GM18505 (cell line): ENCODE data around the gene KCNJ9.

ENCODE experiments used
- ATAC-seq: cut with Tn5 transposase; IDR thresholded peaks from one replicate; pipeline ENCODE4 v1.9.1; 2021; ENCODE audit not compliant: unreplicated experiment
- POLR2A ChIP-seq: IDR thresholded peaks from 4 replicates; pipeline ENCODE4 v1.6.1; 2011; ENCODE audit warnings: borderline replicate concordance; ENCODE audit not compliant: insufficient read depth, insufficient read length; ENCODE audit errors: extremely low read depth

The KCNJ9 gene

GRCh38 chr1:160058087-160058486 is 23.3 kb upstream of the KCNJ9 start:
- no peak for TF ChIP-seq POLR2A
- no peak for ATAC-seq

GRCh38 chr1:160061369-160062229 is 19.7 kb upstream of the KCNJ9 start:
- TF ChIP-seq POLR2A: no peak
- no peak for ATAC-seq

GRCh38 chr1:160062230-160062532 is 19.2 kb upstream of the KCNJ9 start:
- ATAC-seq: no peak
- TF ChIP-seq POLR2A: no peak

- TF ChIP-seq POLR2A: no peak
- ATAC-seq: no peak
These were observed 18.2 kb upstream of the KCNJ9 start for GRCh38 chr1:160063176-160063575.

- TF ChIP-seq POLR2A: no peak
- no peak for ATAC-seq
These were observed 17.2 kb upstream of the KCNJ9 start for GRCh38 chr1:160064164-160064563.

GRCh38 chr1:160064746-160065145 is 16.6 kb upstream of the KCNJ9 start:
- no peak for TF ChIP-seq POLR2A
- ATAC-seq: no peak

GRCh38 chr1:160066829-160067745 is 14.3 kb upstream of the KCNJ9 start:
- no peak for TF ChIP-seq POLR2A
- ATAC-seq: no peak

- no peak for TF ChIP-seq POLR2A
- no peak for ATAC-seq
These were observed 13.1 kb upstream of the KCNJ9 start for GRCh38 chr1:160068225-160068624.

- no peak for TF ChIP-seq POLR2A
- no peak for ATAC-seq
These were observed 11.7 kb upstream of the KCNJ9 start, which contains the start of gene KCNJ10 for GRCh38 chr1:160069460-160070231. TSS of gene KCNJ10 (minus strand) at chr1:160070160. CDS start at chr1:160042532, 27,628 bp downstream.

- TF ChIP-seq POLR2A: no peak
- no peak for ATAC-seq
These were observed 10.8 kb upstream of the KCNJ9 start for GRCh38 chr1:160070243-160071163.

GRCh38 chr1:160071289-160071688 is 10.0 kb upstream of the KCNJ9 start:
- TF ChIP-seq POLR2A: no peak
- no peak for ATAC-seq

- ATAC-seq: no peak
- TF ChIP-seq POLR2A: no peak
These were observed 6.5 kb upstream of the KCNJ9 start for GRCh38 chr1:160074865-160075264.
